Head of caudate nucleus (tissue), 42 donors: Measurements from ENCODE around the gene SYTL2.
"Not testable (repeated sequence)": the region's sequence is repeated elsewhere in the genome, so short reads cannot be mapped to it uniquely, and the experiment has no call there.

Experiments used
- DNase-seq, 42 donors: peaks; one replicate each; pipeline versions ENCODE4 v3.0.0 to v3.0.0-alpha.2; 2020 to 2021; ENCODE audit warnings: mixed read lengths in 7 of 42
- intact Hi-C: fragments of 100-400 bp; cut with DNase I; formaldehyde crosslinking; loops from one replicate; pipeline ENCODE4 v1.15.0; 2022

Gene SYTL2

GRCh38 chr11:85803303-85803702 lies 7.6 kb downstream of the SYTL2 start:
- intact Hi-C loops: loop anchor here (10.0 kb wide), 1 partner anchor 129 kb away; no protein-coding TSS in a partner anchor
- no peak for DNase-seq

- intact Hi-C loops: loop anchor here (10.0 kb wide), 1 partner anchor 127 kb away; no protein-coding TSS in a partner anchor
- DNase-seq: no peak
Observed at GRCh38 chr11:85801527-85801926, 9.4 kb downstream of the SYTL2 start.

GRCh38 chr11:85800595-85801342 lies 10.2 kb downstream of the SYTL2 start:
- DNase-seq: no peak
- intact Hi-C loops: loop anchor here (10.0 kb wide), 1 partner anchor 126 kb away; no protein-coding TSS in a partner anchor

GRCh38 chr11:85799142-85799541 lies 11.8 kb downstream of the SYTL2 start:
- intact Hi-C loops: no loop called here
- DNase-seq: no peak

- intact Hi-C loops: no loop called here
- DNase-seq: no peak
Observed at GRCh38 chr11:85798361-85798760, 12.6 kb downstream of the SYTL2 start.

- intact Hi-C loops: no loop called here
- no peak for DNase-seq
Observed at GRCh38 chr11:85795712-85796487, 15.0 kb downstream of the SYTL2 start.

- intact Hi-C loops: no loop called here
- DNase-seq: no peak
Observed at GRCh38 chr11:85791409-85791990, 19.4 kb downstream of the SYTL2 start.

GRCh38 chr11:85787809-85788760 lies 22.9 kb downstream of the SYTL2 start:
- no peak for DNase-seq
- intact Hi-C loops: no loop called here

- intact Hi-C loops: no loop called here
- no peak for DNase-seq
Observed at GRCh38 chr11:85787168-85787567, 23.8 kb downstream of the SYTL2 start.

GRCh38 chr11:85784480-85785265 lies 26.3 kb downstream of the SYTL2 start:
- no peak for DNase-seq
- intact Hi-C loops: no loop called here

- intact Hi-C loops: no loop called here
- no peak for DNase-seq
Observed at GRCh38 chr11:85783758-85784157, 27.2 kb downstream of the SYTL2 start.

GRCh38 chr11:85780780-85781517 lies 30.0 kb downstream of the SYTL2 start:
- intact Hi-C loops, DNase-seq: not testable (repeated sequence)

- no peak for DNase-seq
- intact Hi-C loops: no loop called here
Observed at GRCh38 chr11:85779956-85780640, 30.8 kb downstream of the SYTL2 start.

GRCh38 chr11:85777603-85777972 lies 33.4 kb downstream of the SYTL2 start:
- intact Hi-C loops, DNase-seq: not testable (repeated sequence)

GRCh38 chr11:85776951-85777602 lies 33.9 kb downstream of the SYTL2 start:
- intact Hi-C loops: no loop called here
- peak in 3 of 42 donors; percentile 20 to 42 (median 37) for DNase-seq
